AML-193 (cell line): ENCODE measurements around the gene GAB3.
"Not testable (repeated sequence)": the region's sequence is repeated elsewhere in the genome, so short reads cannot be mapped to it uniquely, and the experiment has no call there.

Source experiments
- DNase-seq, 2 experiments: peaks; one replicate each; lab custom pipeline; 2025; lab: John Stamatoyannopoulos, UW

GAB3 gene

DNA sequence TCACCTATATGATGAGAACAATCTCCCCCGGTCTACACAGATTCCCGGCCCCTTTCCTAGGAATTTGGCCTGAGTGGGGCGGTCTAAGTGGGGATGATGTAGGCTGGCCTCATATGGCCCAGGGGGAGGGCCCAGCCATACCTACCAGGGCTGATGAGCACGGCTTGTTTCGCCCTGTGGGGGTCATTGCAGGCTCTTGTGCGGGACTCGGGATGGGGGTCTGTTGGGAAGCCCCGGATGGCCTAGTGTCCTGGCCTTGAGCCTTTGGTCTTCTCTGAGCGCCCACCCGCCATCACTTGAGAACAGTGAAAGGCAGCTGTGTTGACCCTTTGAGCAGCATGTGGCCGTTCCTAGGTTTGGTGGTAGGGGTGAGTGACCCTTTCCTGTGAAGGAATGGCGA is 92.7 kb downstream of the GAB3 start:
- DNase-seq: no peak

DNA sequence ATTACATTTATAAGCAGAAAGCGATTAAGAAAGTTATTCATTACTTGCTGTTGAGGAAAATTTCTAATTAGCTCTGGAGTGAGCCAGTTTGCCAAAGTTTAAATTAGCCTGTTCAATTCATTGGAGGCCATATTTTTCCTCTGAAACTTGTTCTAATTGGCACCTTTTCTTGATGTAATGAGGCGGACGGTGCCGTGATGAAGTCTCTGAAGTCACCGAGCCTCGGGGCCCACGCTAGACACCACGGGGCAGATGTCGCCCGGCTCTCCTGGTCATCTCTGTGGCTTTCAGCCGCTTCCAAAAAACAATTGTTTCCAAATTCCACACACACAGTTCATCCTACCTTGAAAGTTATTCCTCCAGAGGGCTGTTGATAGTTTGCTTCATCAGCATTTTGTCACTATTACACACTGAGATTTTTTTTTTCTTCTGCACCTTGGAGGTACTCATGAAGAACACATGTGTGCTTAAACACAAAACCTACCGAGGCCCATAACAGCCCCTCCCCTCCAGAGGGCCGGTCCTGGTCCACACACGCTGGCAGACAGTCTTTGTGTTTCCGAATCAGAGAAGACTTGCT is 93.6 kb downstream of the GAB3 start:
- no peak for DNase-seq

DNA sequence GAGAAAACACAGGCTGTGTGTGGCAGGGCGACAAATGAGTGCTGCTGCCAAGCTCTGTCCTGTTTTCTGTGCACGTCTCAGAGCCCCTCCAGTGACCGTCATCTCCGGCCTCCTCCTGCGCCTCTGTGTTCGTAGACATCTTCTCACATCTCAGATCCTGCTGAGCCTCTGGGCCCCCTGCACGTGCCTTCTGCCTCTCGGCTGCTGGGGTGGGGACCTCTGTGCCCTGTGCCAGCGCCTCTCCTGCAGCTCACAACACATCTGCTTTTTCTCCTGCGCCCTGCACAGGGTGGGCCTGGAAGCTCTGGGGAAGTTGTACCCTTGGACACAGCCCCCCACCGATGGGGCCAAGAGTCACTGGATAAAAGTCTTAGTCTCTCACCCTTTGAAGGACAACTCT is 95.1 kb downstream of the GAB3 start:
- DNase-seq: no peak

DNA sequence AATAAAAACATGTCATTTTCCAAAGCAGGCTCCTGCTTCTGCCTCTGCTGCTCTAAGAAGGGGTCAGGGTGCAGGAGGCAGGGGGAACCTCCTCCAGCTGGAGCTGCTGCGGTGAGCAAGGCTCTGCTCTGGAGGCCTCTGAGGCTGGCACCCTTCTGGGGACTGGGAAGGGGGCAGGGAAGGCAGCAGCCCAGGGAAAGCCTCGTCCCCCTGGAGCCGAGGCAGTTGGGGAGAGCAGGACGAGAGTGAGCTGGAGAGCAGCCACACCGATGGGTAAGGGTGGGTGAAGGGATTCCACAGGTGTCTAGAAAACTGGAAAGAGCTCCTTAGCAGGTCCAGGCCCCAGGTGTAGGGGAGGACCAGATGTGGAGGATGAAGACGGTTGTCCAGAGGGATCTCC is 95.5 kb downstream of the GAB3 start:
- no peak for DNase-seq

DNA sequence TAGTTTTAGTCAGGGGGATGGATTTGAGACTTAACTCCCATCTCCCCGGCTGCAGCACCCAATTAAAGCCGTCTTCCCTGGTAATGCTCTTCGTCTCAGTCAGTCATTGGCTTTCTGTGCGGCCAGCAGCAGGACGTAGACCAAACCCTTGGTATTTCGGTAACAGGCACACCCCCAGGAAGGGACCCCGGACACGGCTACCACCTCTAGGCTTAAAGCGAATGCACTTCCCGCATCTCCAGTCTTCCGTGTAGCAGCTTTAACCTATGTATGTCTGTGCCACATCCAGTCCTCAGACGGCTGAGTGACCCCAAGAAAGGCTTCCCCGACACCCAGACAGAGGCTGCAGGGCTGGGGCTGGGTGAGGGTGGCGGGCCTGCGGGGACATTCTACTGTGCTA is 96.0 kb downstream of the GAB3 start:
- no peak for DNase-seq

DNA sequence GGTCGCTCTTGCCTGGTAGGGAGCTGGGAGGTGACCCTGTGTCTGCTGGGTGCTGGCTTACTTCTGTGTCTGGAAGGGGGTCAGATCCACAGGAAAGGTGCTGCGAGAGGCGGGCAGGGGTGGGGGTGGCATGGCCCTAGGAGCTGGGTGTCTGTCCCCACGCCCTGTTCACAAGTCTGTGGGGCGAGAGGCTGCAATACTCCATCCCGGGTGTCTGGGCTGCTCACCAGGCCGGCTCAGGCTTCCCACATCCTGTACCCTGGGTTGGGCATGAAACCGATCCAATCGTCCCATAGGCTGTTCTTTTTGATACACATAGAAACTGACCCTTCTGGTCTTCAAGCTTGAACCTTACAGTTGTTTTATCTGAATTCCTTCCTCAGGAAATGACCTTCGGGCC is 96.5 kb downstream of the GAB3 start:
- DNase-seq: no peak

DNA sequence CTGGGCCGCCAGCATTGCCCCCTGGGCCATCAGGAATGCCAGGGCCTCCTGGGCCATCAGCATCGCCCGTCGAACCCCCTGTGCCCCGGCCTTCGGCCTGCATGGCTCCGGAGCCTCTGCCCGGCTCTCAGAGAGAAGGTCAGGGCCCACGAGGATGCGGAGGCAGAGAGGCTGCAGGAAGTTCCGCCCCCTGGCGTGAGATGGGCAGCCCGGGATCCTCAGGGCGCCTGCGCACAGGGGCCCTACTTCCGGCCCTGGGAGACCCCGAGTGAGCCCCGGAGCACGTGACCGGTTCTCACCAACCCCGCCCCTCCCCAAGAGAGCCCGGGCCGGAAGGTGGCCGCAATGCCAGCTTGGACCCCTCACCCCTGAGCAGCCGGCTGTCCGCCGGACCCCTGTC is 97.5 kb downstream of the GAB3 start, which contains the start of gene CTAG2:
CTAG2 (minus strand) TSS at position 167 of the 400 bp plus-strand sequence; CDS start at position 103, 64 bp downstream.
- not testable (repeated sequence) for DNase-seq

DNA sequence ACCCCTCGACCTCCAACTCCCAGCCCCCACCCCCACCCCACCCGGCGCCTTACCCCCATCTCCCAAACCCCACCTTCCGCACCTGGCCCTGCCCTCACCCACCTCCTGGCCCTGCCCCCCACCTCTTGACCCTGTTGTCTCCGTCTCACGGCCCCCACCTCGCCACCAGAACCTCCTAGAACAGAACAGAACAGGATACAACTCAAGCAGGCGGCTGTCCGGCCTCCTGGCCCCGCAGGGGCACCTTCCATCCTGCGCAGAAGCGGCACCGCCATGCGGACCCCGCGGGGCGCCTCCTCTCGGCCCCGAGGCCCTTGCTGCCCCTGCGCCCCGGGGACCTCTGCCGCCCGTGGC is 97.9 kb downstream of the GAB3 start:
- no peak for DNase-seq

DNA sequence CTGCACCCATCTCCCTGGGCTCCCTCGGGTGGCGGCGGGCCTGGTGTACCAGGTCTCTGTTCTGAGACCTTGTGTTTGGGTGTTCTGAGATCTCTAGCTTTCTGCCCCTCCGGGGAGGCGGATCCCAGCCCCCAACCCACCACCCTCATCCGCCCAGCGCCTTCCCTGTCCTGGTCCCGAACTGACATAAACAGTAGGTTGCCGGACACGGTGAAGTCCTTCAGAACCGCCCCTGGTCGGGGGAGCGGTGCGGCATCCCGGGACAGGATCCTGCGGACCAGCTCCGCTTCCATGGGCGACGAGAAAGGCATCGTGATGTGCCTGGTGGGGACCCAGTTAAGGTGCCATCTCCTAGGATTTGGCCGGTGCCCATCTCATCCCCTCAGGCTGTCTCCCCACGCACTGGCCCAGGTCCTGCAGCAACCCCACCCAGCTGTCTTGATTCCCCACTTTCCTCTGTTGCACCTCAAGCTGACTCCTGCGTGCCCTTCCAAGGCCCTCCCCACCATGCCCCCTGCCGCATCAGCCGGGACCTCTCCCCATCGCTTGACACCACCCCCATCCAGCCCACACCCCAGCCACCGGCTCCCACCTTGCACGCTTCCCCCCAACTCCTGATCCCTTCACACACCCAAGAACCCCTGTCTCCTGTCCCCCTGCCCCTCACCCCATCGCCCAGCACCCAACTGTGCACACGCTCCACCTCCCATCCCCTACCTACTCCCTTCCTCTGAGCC is 98.4 kb downstream of the GAB3 start:
- no peak for DNase-seq

DNA sequence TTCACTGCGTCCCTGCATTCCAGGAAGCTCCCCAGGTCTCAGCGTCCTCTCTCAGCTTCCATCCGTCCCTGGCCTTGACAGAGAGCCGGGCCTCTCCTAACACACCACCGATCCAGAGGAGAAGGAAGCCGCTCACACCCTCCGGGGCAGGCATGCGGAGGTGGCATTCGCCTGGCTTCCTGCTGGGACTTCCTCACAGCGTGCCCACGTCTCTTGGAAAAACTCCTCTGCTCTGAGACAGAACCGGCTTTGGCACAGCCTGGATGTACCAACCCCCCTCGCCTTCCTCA is 100.7 kb downstream of the GAB3 start:
- no peak for DNase-seq

DNA sequence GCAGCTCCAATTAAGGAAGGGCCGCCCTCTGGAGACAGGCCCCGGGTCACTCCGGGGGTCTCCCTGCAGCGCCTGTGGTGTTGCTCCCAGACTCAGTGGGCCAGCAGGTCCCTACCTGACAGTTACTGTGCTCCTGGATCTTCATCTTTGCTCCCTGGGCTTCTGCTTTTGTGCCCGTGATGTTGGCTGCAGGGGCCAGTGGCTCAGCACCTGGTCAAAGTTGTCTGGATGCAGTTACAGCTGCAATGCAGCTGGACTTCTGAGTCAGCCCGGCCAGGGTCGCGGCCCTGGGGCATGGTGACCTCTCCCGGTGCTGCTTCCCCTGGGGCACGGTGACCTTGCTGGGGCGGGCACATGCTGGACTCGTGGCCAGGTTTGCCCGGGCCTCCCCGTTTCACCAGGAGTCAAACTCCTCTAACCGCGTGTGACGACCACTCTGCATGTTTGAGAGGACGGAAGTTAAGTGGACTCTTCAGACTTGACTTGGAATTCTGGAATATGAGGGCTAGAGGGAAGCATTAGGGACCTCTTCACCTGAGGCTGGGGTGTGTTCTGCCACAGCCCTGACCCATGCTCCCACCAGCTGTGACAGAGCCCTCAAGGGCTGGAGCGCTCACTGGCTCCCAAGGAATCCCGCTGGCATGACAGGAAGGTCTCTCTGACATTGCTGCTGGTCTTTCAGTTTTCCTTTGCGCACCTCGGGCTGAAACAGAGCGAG is 101.2 kb downstream of the GAB3 start:
- DNase-seq: no peak

DNA sequence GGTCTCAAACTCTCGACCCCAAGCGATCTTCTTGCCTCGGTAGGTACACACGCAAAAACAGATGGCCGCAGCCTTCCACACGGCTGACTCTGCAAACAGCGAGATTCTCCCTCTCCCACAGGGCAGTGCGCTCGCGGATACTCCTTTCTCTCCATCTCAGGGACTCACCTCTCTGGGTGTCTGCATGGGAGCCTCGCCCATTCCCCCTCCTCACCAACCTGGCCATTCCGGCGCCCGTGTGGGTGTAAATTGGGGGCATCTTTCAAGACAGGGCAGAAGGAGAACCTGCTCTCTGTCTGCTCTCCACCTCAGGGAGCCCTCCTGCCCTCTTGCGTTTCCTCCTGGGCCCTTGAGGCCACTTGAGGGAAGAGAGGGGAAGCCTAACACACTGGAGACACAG is 101.9 kb downstream of the GAB3 start:
- DNase-seq: no peak

DNA sequence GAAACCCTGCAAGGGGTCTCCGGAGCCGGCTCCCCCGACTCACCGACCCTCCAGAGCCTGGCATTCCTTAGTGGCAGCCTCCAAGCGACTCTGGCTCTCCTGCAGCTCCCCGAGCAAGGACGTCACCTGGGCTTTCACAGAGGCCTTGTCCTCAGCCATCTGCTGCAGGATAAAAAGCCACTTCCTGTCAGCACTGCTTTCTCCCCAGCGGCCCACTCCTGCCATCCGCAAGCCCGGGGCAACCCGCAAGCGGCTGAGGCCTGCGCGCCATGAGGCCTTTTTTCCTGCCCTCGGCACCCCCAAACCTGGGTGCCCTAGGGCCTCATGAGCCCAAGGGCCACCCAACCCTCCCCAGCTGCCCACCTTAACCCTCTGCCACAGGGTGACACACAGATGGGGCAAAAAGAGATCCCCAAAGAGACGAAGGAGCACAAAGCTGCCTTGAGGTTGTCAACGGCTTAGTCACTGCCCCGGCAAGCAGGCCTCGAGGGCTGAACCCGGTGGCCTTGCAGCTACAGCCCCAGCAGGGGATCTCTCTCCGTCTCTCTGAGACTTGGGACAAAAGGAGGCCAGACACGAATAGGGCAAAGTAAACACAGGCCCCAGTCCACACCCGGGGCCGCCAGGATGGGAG is 105.0 kb downstream of the GAB3 start:
- DNase-seq: not testable (repeated sequence)

DNA sequence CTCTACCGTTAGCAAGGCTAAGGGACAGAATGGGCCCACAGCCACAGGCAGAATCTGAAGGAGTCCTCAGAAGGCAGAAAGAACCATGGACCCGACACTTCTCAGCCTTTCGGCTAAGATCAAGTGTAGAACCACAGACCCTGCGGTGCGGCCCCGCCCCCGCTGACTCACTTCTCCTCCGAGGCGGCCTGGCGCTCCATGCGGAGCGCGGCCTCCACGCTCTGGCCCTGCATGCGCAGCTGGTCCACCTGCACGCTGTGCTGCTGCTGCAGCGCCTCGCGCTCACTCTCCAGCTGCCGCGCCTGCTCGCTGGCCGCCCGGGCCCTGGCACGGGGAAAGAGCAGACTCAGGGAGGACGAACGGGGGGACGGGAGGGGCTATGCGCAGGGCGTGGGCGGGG is 107.2 kb downstream of the GAB3 start:
- not testable (repeated sequence) for DNase-seq

DNA sequence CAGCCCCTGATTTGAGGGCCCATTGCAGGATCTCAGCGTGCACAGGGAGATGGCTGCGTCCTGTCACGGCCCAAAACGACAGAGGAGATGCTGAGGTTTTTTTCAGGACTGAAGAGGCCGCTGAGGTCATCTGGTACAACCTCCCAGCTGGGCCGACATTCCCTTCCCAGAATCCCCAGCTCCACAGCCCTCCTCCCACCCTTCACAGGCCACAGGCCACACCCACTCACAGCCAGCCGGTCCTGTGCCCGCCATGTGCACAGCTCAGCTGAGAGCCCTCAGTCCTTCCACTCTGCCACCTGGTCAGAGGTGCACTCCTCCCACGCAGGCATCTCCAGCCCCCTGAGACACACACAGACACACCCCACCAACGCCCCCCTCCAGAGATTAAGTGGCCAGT is 109.1 kb downstream of the GAB3 start:
- DNase-seq: not testable (repeated sequence)

DNA sequence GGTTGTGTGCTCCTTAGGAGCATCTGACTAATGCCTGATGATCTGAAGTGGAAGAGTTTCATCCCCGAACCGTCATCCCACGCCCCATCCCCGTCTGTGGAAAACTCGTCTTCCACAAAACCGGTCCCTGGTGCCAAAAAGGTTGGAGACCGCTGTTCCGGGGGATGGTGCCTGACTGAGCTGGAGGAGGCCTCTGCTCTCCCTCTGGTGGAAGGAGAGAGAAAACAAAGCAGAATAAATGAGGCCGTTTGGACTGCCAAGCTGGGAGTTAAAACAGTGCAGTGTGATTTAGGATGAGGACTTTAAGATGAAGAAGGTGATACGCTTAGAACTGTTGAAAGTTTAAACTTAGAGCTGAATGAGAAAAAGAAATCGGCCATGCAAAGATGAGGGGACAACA is 117.2 kb downstream of the GAB3 start:
- DNase-seq: not testable (repeated sequence)

DNA sequence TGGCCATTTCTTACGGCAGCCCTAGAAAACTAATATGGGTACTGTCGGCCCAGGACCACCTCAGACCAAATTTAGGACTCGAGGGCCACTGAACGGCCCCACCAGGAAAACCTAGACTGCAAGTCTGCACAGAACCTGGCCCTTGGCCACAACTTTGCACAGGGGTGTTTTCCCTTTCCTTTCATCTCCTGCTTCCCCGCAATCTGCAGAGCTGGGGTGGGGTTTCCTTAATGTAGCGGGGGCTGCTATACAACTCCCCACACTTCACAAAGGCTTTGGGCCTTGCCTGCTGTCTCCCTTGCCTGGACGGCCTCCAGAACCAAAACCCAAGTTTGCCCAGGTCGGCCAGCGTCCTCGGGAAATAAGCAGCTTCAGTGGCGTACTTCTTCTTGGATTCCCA is 119.9 kb downstream of the GAB3 start:
- DNase-seq: not testable (repeated sequence)

DNA sequence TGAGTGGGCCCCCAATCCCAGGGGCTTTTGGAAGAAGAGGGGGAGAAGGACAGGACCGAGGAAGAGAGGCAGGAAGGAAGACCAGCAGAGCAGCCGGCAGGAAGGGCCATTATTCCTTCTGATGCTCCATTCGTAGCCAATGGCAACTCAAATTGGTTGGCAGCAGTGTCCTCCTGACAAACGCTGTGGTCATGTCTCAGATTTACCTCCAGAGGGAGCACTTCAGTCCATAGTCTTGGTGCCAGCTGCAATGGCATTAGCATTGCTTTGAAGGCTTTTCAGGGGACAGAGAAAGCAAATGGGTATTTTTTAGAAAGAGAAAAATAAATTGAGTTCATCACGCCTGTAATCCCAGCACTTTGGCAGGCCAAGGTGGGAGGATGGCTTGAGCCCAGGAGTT is 121.9 kb downstream of the GAB3 start:
- not testable (repeated sequence) for DNase-seq
